Measurements from ENCODE around the gene LEMD2.

Gene LEMD2

GRCh38 chr6:33751771-33752645 is 36.9 kb downstream of the LEMD2 start:
- no peak overlapping the region for H3K4me3 ChIP-seq (replicated peaks; ENCODE audit: low read depth, low read length)
- no peak for DNase-seq (ENCODE audit: extremely low read depth, low read depth)
- no peak for TF ChIP-seq CTCF (IDR thresholded peaks at IDR 0.05; ENCODE audit: low read depth, low read length, missing control alignments)

- H3K4me3 ChIP-seq (replicated peaks; ENCODE audit: low read depth, low read length) = no peak overlapping the region
- no peak for DNase-seq (ENCODE audit: extremely low read depth, low read depth)
- no peak for TF ChIP-seq CTCF (IDR thresholded peaks at IDR 0.05; ENCODE audit: low read depth, low read length, missing control alignments)
Measured at GRCh38 chr6:33750244-33750991, 38.5 kb downstream of the LEMD2 start.

GRCh38 chr6:33749401-33749800 is 39.5 kb downstream of the LEMD2 start:
- TF ChIP-seq CTCF (IDR thresholded peaks at IDR 0.05; ENCODE audit: low read depth, low read length, missing control alignments) = no peak

DNA sequence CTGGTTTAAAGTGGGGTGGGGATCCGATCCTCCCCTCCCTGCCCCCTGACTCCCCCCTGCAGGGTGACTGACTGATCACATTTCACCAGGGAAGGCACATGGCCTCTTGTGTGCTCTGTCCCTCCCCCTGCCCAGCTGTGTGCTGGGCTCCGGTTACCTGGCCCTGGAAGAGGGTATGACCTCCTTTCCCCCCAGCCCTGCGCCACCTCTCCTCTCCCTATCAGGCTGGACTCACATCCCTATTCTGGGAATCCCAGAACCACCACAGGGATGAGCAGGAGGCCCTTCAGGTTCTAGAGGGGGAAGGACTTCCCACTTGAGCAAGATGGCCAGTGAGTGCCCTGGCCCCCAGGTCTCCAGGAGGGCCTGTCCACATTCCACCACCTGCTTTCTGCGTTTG is 40.1 kb downstream of the LEMD2 start:
- H3K4me3 ChIP-seq (replicated peaks; ENCODE audit: low read depth, low read length) = no peak overlapping the region
- DNase-seq (ENCODE audit: extremely low read depth, low read depth) = no peak
- no peak for TF ChIP-seq CTCF (IDR thresholded peaks at IDR 0.05; ENCODE audit: low read depth, low read length, missing control alignments)

More at GRCh38 chr6:33749401-33749800, 39.5 kb downstream of the LEMD2 start:
- no peak overlapping the region for H3K4me3 ChIP-seq (replicated peaks; ENCODE audit: low read depth, low read length)
- no peak for DNase-seq (ENCODE audit: extremely low read depth, low read depth)

GRCh38 chr6:33747823-33748222 is 41.1 kb downstream of the LEMD2 start:
- no peak for TF ChIP-seq CTCF (IDR thresholded peaks at IDR 0.05; ENCODE audit: low read depth, low read length, missing control alignments)
- no peak overlapping the region for H3K4me3 ChIP-seq (replicated peaks; ENCODE audit: low read depth, low read length)
- DNase-seq (ENCODE audit: extremely low read depth, low read depth) = no peak

- no peak within 1 kb of the TSS for H3K4me3 ChIP-seq (replicated peaks; ENCODE audit: low read depth, low read length)
- TF ChIP-seq CTCF (IDR thresholded peaks at IDR 0.05; ENCODE audit: low read depth, low read length, missing control alignments) = no peak
- DNase-seq (ENCODE audit: extremely low read depth, low read depth) = no peak
Measured at GRCh38 chr6:33746651-33747100, 42.3 kb downstream of the LEMD2 start, which contains the start of gene IP6K3. Gene IP6K3 (minus strand): TSS chr6:33746905. CDS start chr6:33735476, 11,429 bp downstream.

Data from HFF-Myc (cell line).